Measurements from ENCODE around the gene EREG. TPM values are rescaled to one million over a fixed set of nuclear protein-coding genes. Genes with fewer than 3 reads are reported as not detected.

EREG gene
- total and polyA plus RNA-seq, 9 of the 15 experiments (the other 6 are each of a cell fraction or from before 2014, with no cell fraction given), result 0.97 to 7.3 (median 2.5) TPM

DNA sequence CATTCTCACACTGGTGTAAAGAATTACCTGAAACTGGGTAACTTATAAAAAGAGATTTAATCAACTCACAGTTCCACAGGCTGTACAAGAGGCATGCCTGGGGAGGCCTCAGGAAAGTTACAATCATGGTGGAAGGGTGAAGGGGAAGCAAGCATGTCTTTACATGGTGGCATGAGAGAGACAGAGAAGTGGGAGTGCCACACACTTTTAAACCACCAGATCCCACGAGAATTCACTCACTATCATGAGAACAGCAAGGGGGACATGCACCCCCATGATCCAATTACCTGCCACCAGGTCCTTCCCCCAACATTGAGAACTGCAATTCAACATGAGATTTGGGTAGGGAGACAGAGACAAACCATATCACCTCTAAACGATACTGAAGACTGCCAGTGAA, 33.7 kb upstream of the EREG start (continued):
- TF ChIP-seq, protein P1, sequence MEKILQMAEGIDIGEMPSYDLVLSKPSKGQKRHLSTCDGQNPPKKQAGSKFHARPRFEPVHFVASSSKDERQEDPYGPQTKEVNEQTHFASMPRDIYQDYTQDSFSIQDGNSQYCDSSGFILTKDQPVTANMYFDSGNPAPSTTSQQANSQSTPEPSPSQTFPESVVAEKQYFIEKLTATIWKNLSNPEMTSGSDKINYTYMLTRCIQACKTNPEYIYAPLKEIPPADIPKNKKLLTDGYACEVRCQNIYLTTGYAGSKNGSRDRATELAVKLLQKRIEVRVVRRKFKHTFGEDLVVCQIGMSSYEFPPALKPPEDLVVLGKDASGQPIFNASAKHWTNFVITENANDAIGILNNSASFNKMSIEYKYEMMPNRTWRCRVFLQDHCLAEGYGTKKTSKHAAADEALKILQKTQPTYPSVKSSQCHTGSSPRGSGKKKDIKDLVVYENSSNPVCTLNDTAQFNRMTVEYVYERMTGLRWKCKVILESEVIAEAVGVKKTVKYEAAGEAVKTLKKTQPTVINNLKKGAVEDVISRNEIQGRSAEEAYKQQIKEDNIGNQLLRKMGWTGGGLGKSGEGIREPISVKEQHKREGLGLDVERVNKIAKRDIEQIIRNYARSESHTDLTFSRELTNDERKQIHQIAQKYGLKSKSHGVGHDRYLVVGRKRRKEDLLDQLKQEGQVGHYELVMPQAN (IDR thresholded peaks at IDR 0.05; ENCODE audit: borderline replicate concordance), result no peak
- TF ChIP-seq SRSF7 (optimal IDR thresholded peaks at IDR 0.05; ENCODE audit: low read depth, low read length) (no peak), NCOA6 (IDR thresholded peaks at IDR 0.05) (no peak), ZNF23 (CRISPR knock-in tag; IDR thresholded peaks at IDR 0.05) (0 out of 2 replicates have a peak, but pooled peaks have one; percentile 25), ZSCAN32 (CRISPR knock-in tag; IDR thresholded peaks at IDR 0.05) (no peak), PHF21A (IDR thresholded peaks at IDR 0.05; ENCODE audit: borderline replicate concordance, low read depth) (no peak), ZNF184 (CRISPR knock-in tag; IDR thresholded peaks at IDR 0.05) (no peak), BMI1 (IDR thresholded peaks at IDR 0.05; ENCODE audit: low read length) (no peak), ZNF347 (CRISPR knock-in tag; IDR thresholded peaks at IDR 0.05; ENCODE audit: low read depth) (no peak), RBM25 (IDR thresholded peaks at IDR 0.05; ENCODE audit: low read depth, low read length, severe bottlenecking) (no peak), MEF2A (IDR thresholded peaks at IDR 0.05; ENCODE audit: control insufficient read depth, low read depth, low read length) (no peak), LARP7 (IDR thresholded peaks at IDR 0.05) (no peak), HIVEP1 (CRISPR knock-in tag; IDR thresholded peaks at IDR 0.05) (no peak), CXXC5 (CRISPR knock-in tag; IDR thresholded peaks at IDR 0.05) (peak; percentile 33), ZBTB7A (IDR thresholded peaks at IDR 0.05; ENCODE audit: borderline replicate concordance, control insufficient read depth, low read depth, low read length) (no peak), FOXM1 (IDR thresholded peaks at IDR 0.05; ENCODE audit: low read depth) (0 out of 2 replicates have a peak, but pooled peaks have one; percentile 25), FOXM1 (CRISPR knock-in tag; IDR thresholded peaks at IDR 0.05; ENCODE audit: low read depth) (no peak), ZNF830 (CRISPR knock-in tag; IDR thresholded peaks at IDR 0.05) (no peak)
- TF ChIP-seq, protein P2, sequence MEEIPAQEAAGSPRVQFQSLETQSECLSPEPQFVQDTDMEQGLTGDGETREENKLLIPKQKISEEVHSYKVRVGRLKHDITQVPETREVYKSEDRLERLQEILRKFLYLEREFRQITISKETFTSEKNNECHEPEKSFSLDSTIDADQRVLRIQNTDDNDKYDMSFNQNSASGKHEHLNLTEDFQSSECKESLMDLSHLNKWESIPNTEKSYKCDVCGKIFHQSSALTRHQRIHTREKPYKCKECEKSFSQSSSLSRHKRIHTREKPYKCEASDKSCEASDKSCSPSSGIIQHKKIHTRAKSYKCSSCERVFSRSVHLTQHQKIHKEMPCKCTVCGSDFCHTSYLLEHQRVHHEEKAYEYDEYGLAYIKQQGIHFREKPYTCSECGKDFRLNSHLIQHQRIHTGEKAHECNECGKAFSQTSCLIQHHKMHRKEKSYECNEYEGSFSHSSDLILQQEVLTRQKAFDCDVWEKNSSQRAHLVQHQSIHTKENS (CRISPR knock-in tag; IDR thresholded peaks at IDR 0.05), result no peak
- TF ChIP-seq, protein P3, sequence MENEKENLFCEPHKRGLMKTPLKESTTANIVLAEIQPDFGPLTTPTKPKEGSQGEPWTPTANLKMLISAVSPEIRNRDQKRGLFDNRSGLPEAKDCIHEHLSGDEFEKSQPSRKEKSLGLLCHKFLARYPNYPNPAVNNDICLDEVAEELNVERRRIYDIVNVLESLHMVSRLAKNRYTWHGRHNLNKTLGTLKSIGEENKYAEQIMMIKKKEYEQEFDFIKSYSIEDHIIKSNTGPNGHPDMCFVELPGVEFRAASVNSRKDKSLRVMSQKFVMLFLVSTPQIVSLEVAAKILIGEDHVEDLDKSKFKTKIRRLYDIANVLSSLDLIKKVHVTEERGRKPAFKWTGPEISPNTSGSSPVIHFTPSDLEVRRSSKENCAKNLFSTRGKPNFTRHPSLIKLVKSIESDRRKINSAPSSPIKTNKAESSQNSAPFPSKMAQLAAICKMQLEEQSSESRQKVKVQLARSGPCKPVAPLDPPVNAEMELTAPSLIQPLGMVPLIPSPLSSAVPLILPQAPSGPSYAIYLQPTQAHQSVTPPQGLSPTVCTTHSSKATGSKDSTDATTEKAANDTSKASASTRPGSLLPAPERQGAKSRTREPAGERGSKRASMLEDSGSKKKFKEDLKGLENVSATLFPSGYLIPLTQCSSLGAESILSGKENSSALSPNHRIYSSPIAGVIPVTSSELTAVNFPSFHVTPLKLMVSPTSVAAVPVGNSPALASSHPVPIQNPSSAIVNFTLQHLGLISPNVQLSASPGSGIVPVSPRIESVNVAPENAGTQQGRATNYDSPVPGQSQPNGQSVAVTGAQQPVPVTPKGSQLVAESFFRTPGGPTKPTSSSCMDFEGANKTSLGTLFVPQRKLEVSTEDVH (IDR thresholded peaks at IDR 0.05; ENCODE audit: low read depth, partially characterized antibody), result no peak
- TF ChIP-seq, protein P4, sequence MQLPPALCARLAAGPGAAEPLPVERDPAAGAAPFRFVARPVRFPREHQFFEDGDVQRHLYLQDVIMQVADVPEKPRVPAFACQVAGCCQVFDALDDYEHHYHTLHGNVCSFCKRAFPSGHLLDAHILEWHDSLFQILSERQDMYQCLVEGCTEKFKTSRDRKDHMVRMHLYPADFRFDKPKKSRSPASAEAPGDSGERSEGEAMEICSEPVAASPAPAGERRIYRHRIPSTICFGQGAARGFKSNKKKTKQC (CRISPR knock-in tag; IDR thresholded peaks at IDR 0.05), result no peak
- TF ChIP-seq, protein P5, sequence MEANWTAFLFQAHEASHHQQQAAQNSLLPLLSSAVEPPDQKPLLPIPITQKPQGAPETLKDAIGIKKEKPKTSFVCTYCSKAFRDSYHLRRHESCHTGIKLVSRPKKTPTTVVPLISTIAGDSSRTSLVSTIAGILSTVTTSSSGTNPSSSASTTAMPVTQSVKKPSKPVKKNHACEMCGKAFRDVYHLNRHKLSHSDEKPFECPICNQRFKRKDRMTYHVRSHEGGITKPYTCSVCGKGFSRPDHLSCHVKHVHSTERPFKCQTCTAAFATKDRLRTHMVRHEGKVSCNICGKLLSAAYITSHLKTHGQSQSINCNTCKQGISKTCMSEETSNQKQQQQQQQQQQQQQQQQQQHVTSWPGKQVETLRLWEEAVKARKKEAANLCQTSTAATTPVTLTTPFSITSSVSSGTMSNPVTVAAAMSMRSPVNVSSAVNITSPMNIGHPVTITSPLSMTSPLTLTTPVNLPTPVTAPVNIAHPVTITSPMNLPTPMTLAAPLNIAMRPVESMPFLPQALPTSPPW (CRISPR knock-in tag; IDR thresholded peaks at IDR 0.05), result no peak

Data from K562 (cell line).